ENCODE measurements around the gene FGF12.

GRCh38 chr3:192259661-192260060 is 467.7 kb downstream of the FGF12 start:
- TF ChIP-seq CTCF (IDR thresholded peaks at IDR 0.05) (no peak), REST (IDR thresholded peaks at IDR 0.05; ENCODE audit: low read depth, low read length) (no peak), RXRA (IDR thresholded peaks at IDR 0.05; ENCODE audit: borderline replicate concordance, low read depth) (no peak), TAF1 (IDR thresholded peaks at IDR 0.05; ENCODE audit: borderline replicate concordance, low read depth, low read length) (no peak), RCOR1 (IDR thresholded peaks at IDR 0.05; ENCODE audit: low read length) (no peak), TEAD4 (IDR thresholded peaks at IDR 0.05; ENCODE audit: borderline replicate concordance, insufficient read depth) (no peak), YY1 (IDR thresholded peaks at IDR 0.05; ENCODE audit: low read depth) (no peak)
